H9 (cell line): ENCODE results near the gene APP. TPM values are rescaled to one million over a fixed set of nuclear protein-coding genes. Genes with fewer than 3 reads are reported as not detected.

Source experiments
- DNase-seq: peaks from one replicate; pipeline ENCODE4 v3.0.0-alpha.2; 2017
- H2AFZ ChIP-seq: one replicate; pipeline ENCODE4 v1.6.1; 2013; ENCODE audit warnings: mild to moderate bottlenecking, low read length, control low read depth, moderate library complexity
- H2AK5ac ChIP-seq: 2 replicates; pipeline ENCODE4 v1.6.1; 2013; ENCODE audit warnings: low read length, control low read depth, mixed read lengths; ENCODE audit not compliant: insufficient read length
- H2BK120ac ChIP-seq: one replicate; pipeline ENCODE4 v1.6.1; 2013; ENCODE audit warnings: low read depth, mild to moderate bottlenecking, low read length, control low read depth, inconsistent platforms; ENCODE audit not compliant: poor library complexity, severe bottlenecking
- H2BK12ac ChIP-seq: 2 replicates; pipeline ENCODE4 v1.6.1; 2013; ENCODE audit warnings: low read length, control low read depth, mixed read lengths, low read depth; ENCODE audit not compliant: insufficient read length
- H2BK15ac ChIP-seq: 2 replicates; pipeline ENCODE4 v1.6.1; 2013; ENCODE audit warnings: low read depth, low read length, control low read depth
- H2BK20ac ChIP-seq: one replicate; pipeline ENCODE4 v1.6.1; 2013; ENCODE audit warnings: low read depth, mild to moderate bottlenecking, low read length, control low read depth, inconsistent platforms; ENCODE audit not compliant: poor library complexity, severe bottlenecking
- H2BK5ac ChIP-seq: 2 replicates; pipeline ENCODE4 v1.6.1; 2013; ENCODE audit warnings: low read length, control low read depth, mixed read lengths; ENCODE audit not compliant: insufficient read length
- H3K14ac ChIP-seq: 2 replicates; pipeline ENCODE4 v1.6.1; 2013; ENCODE audit warnings: low read length, control low read depth; ENCODE audit not compliant: insufficient read depth
- H3K18ac ChIP-seq: 2 replicates; pipeline ENCODE4 v1.6.1; 2013; ENCODE audit warnings: low read depth, mild to moderate bottlenecking, mixed read lengths, low read length, control low read depth; ENCODE audit not compliant: insufficient read length
- H3K23ac ChIP-seq: 2 replicates; pipeline ENCODE4 v1.6.1; 2013; ENCODE audit warnings: low read length, control low read depth, mixed read lengths, low read depth; ENCODE audit not compliant: insufficient read length
- H3K23me2 ChIP-seq: 2 replicates; pipeline ENCODE4 v1.6.1; 2013; ENCODE audit warnings: low read depth, mild to moderate bottlenecking, mixed read lengths, low read length, control low read depth; ENCODE audit not compliant: insufficient read length, poor library complexity, severe bottlenecking
- H3K27ac ChIP-seq: 2 replicates; pipeline ENCODE4 v1.5.1; 2013; ENCODE audit warnings: low read length, control low read depth, mixed read lengths, low read depth; ENCODE audit not compliant: insufficient read length
- H3K27me3 ChIP-seq: 2 replicates; pipeline ENCODE4 v1.6.1; 2013; ENCODE audit warnings: low read length, control low read depth, inconsistent platforms; ENCODE audit not compliant: insufficient read depth
- H3K4ac ChIP-seq: 2 replicates; pipeline ENCODE4 v1.6.1; 2013; ENCODE audit warnings: low read depth, mild to moderate bottlenecking, control low read depth, inconsistent platforms, low read length, moderate library complexity
- H3K4me1 ChIP-seq: 2 replicates; pipeline ENCODE4 v1.6.1; 2013; ENCODE audit warnings: low read length, control low read depth, inconsistent platforms; ENCODE audit not compliant: insufficient read depth
- H3K4me2 ChIP-seq: 2 replicates; pipeline ENCODE4 v1.6.1; 2013; ENCODE audit warnings: low read length, control low read depth, mixed read lengths; ENCODE audit not compliant: insufficient read length, insufficient read depth
- H3K56ac ChIP-seq: 2 replicates; pipeline ENCODE4 v1.6.1; 2013; ENCODE audit warnings: low read depth, mild to moderate bottlenecking, mixed read lengths, low read length, control low read depth; ENCODE audit not compliant: insufficient read length
- H3K79me1 ChIP-seq: 2 replicates; pipeline ENCODE4 v1.6.1; 2013; ENCODE audit warnings: low read depth, mild to moderate bottlenecking, moderate library complexity, low read length, control low read depth, inconsistent platforms; ENCODE audit not compliant: insufficient read depth, poor library complexity, severe bottlenecking
- H3K79me2 ChIP-seq: 2 replicates; pipeline ENCODE4 v1.6.1; 2013; ENCODE audit warnings: low read length, control low read depth, inconsistent platforms; ENCODE audit not compliant: insufficient read depth
- H3K9ac ChIP-seq: 2 replicates; pipeline ENCODE4 v1.6.1; 2013; ENCODE audit warnings: low read length, control low read depth, mixed read lengths; ENCODE audit not compliant: insufficient read length; ENCODE audit errors: extremely low read depth
- H3K9me3 ChIP-seq: one replicate; pipeline ENCODE4 v1.6.1; 2013; ENCODE audit warnings: low read depth, low read length, inconsistent platforms; ENCODE audit not compliant: control insufficient read depth
- H3T11ph ChIP-seq: one replicate; pipeline ENCODE4 v1.6.1; 2013; ENCODE audit warnings: mild to moderate bottlenecking, low read length, control low read depth, inconsistent platforms
- H4K20me1 ChIP-seq: one replicate; pipeline ENCODE4 v1.6.1; 2013; ENCODE audit not compliant: control insufficient read depth, insufficient read length, insufficient read depth
- H4K5ac ChIP-seq: 2 replicates; pipeline ENCODE4 v1.6.1; 2013; ENCODE audit warnings: low read depth, mild to moderate bottlenecking, mixed read lengths, low read length, control low read depth; ENCODE audit not compliant: insufficient read length
- H4K8ac ChIP-seq: replicated peaks from 2 replicates; pipeline ENCODE4 v1.6.1; 2013; ENCODE audit warnings: low read length, control low read depth, mixed read lengths, low read depth; ENCODE audit not compliant: insufficient read length
- H4K91ac ChIP-seq: 2 replicates; pipeline ENCODE4 v1.6.1; 2013; ENCODE audit warnings: low read depth, mild to moderate bottlenecking, moderate library complexity, mixed read lengths, low read length, control low read depth; ENCODE audit not compliant: insufficient read length
- H3K27ac Mint-ChIP-seq, 3 experiments: 2 replicates in 2 of 3; 3 replicates in 1 of 3; pipeline ENCODE4 v1.8.0; 2020 to 2021; ENCODE audit warnings: mixed read lengths in 3 of 3, mild to moderate bottlenecking in 1 of 3, moderate library complexity in 1 of 3
- H3K27me3 Mint-ChIP-seq: 2 replicates; pipeline ENCODE4 v1.8.0; 2021; ENCODE audit warnings: low read depth, mild to moderate bottlenecking, moderate library complexity, mixed read lengths
- H3K36me3 Mint-ChIP-seq, 3 experiments: 2 replicates in 2 of 3; 3 replicates in 1 of 3; pipeline ENCODE4 v1.8.0; 2020 to 2021; ENCODE audit warnings: low read depth in 3 of 3, mixed read lengths in 3 of 3; ENCODE audit not compliant: insufficient read depth in 1 of 3
- H3K4me1 Mint-ChIP-seq, 2 experiments: 2 replicates each; pipeline ENCODE4 v1.8.0; 2020; ENCODE audit warnings: mixed read lengths in 2 of 2
- H3K4me3 Mint-ChIP-seq, 2 experiments: 2 replicates in 1 of 2; 3 replicates in 1 of 2; pipeline ENCODE4 v1.8.0; 2020 to 2021; ENCODE audit warnings: mild to moderate bottlenecking in 2 of 2, mixed read lengths in 2 of 2, moderate library complexity in 1 of 2
- H3K9me3 Mint-ChIP-seq, 2 experiments: 2 replicates in 1 of 2; 3 replicates in 1 of 2; pipeline ENCODE4 v1.8.0; 2020; ENCODE audit warnings: mild to moderate bottlenecking in 2 of 2, mixed read lengths in 2 of 2, moderate library complexity in 1 of 2
- WGBS: extraction: QIAGEN DNeasy Blood & Tissue Kit; methylation state at CpG from one replicate; pipeline ENCODE4 v1.1.7; 2013; ENCODE audit warnings: missing lambda C conversion rate, low lambda C conversion rate, mixed read lengths; ENCODE audit not compliant: insufficient read length; ENCODE audit errors: extremely low coverage; 5-methylcytosine and 5-hydroxymethylcytosine counted together
- total RNA-seq: library from RNA; stranded (reverse); gene quantifications from 2 replicates; pipeline ENCODE4 v1.2.1, GENCODE V29; 2021
- TF ChIP-seq, protein P1 (sequence below): fragments of 200-600 bp; sonication (generic); conservative IDR thresholded peaks from 3 replicates; pipeline ENCODE4 v1.8.0; 2021; ENCODE audit warnings: antibody characterized with exemption, mild to moderate bottlenecking

APP gene
- total RNA-seq, 1 experiment from 2014 or later: 380 TPM

DNA sequence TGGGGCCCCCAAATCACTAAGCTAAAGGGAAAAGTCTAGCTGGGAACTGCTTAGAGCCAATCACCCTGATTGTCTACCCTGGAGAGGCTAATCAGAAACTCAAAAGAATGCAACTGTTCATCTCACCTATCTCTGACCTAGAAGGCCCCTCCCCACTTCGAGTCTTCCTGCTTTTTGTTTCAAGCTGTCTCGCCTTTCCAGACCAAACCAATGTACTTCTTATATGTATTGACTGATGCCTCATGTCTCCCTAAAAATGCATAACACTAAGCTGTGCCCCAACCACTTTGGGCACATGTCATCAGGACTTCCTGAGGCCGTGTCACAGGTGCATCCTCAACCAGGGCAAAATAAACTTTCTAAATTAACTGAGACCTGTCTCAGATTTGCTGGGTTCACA lies 209.5 kb downstream of the APP start:
- Histone ChIP-seq H4K8ac (no peak overlapping the region), H3T11ph (no peak overlapping the region), H2BK5ac (no peak overlapping the region), H3K4me1 (no peaks in the 10 kb centered on the region; the same call in 1 of the 2 replicates), H3K9ac (no peak overlapping the region), H4K5ac (no peak overlapping the region), H4K91ac (no peak overlapping the region), H3K14ac (no peak overlapping the region), H3K4ac (no peak overlapping the region), H3K9me3 (no peaks in the 10 kb centered on the region), H4K20me1 (no peaks in the 10 kb centered on the region), H2BK12ac (no peak overlapping the region), H2AK5ac (no peak overlapping the region), H3K23ac (no peak overlapping the region), H3K4me2 (no peak overlapping the region), H3K79me2 (no peaks in the 10 kb centered on the region), H3K27ac (peak overlapping the region; percentile 78), H3K27me3 (no peaks in the 10 kb centered on the region), H2BK15ac (no peak overlapping the region), H2BK20ac (no peak overlapping the region), H3K18ac (no peak overlapping the region), H2AFZ (no peak overlapping the region), H3K23me2 (no peaks in the 10 kb centered on the region), H2BK120ac (no peak overlapping the region), H3K79me1 (no peaks in the 10 kb centered on the region), H3K56ac (no peak overlapping the region)
- no peaks in the 10 kb centered on the region for H3K27me3 Mint-ChIP-seq
- peaks cover 47 to 55% of the 10 kb centered on the region in 2 experiments for H3K4me1 Mint-ChIP-seq
- no CpG with 5 or more reads among the region's 3 CpGs for WGBS
- H3K36me3 Mint-ChIP-seq: peaks cover 26 to 39% (median 32%) of the 10 kb centered on the region in 3 experiments
- H3K4me3 Mint-ChIP-seq: peak overlapping the region; percentile 7 to 54; a peak in 4 of 5 replicates
- no peaks in the 10 kb centered on the region for H3K9me3 Mint-ChIP-seq
- TF ChIP-seq, protein P1, sequence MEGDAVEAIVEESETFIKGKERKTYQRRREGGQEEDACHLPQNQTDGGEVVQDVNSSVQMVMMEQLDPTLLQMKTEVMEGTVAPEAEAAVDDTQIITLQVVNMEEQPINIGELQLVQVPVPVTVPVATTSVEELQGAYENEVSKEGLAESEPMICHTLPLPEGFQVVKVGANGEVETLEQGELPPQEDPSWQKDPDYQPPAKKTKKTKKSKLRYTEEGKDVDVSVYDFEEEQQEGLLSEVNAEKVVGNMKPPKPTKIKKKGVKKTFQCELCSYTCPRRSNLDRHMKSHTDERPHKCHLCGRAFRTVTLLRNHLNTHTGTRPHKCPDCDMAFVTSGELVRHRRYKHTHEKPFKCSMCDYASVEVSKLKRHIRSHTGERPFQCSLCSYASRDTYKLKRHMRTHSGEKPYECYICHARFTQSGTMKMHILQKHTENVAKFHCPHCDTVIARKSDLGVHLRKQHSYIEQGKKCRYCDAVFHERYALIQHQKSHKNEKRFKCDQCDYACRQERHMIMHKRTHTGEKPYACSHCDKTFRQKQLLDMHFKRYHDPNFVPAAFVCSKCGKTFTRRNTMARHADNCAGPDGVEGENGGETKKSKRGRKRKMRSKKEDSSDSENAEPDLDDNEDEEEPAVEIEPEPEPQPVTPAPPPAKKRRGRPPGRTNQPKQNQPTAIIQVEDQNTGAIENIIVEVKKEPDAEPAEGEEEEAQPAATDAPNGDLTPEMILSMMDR: no peak
- DNase-seq: peak; percentile 53
- H3K27ac Mint-ChIP-seq: peak overlapping the region; percentile 86 to 100 (median 95)
